ENCODE data around the gene SPRR3. TPM values are rescaled to one million over a fixed set of nuclear protein-coding genes. Genes with fewer than 3 reads are reported as not detected.
"Not testable (repeated sequence)": the region's sequence is repeated elsewhere in the genome, so short reads cannot be mapped to it uniquely, and the experiment has no call there.

Gene SPRR3
- total RNA-seq, 1 donor from 2014 or later: not detected

DNA sequence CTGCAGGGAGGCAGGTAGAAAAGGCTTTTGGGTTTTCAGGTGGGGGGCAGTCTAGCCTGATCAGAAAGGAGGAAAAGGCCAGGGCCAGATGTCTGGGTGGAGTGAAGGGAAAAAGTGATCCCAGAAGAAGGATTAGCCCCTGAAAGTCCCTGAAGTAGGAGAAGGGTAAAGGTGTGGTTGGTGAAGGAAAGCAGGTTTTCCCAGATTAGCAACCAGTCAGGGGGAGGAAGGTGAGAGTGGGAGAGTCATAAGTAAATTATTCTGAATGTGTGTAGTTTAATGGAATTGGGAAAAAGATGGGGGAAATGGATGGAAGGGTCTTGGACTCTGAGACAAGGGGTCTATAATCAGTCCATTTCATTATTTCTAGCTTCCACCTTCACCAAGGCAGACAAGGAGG lies 18.3 kb upstream of the SPRR3 start:
- no peak for DNase-seq (ENCODE audit: low read depth, low spot score)

DNA sequence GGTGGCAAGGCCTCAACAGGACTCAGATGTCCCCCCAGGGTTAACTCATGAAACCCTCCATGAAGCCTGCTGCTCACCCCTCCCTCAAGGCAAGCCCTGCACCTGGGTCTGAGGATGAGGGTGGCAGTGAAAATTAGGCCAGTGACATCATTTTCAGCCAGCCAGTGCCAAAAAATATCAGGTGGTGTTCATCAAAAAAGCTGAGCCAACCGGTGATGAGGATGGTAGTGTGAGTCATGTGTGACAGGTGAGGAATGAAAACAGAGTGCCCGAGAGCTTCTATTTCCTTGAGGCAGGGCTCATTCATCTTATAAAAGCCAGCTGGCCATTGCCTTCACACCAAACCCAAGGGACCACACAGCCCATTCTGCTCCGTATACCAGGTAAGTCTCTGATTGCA lies 17.8 kb upstream of the SPRR3 start, which contains the start of gene SPRR1A:
Gene SPRR1A (plus strand): TSS at position 339 of the 400 bp plus-strand sequence. CDS start 1,150 bp downstream, outside the sequence.
- no peak for DNase-seq (ENCODE audit: low read depth, low spot score)

DNA sequence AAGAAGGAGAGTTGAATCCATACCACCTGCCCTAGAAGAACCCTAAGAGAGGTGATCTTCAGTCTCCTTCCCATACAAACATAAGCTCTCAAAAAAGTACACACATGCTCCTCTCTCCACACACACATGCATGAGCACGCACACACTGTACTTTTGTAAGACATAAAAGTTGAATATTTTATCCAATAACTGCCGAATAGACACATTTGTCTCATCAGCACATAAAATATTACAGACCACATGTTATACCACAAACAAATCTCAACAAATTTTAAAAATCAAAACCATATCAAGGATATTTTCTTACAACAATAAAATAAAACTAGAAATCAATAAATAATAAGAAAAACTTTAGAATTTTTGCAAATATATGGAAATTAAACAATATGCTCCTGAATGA lies 15.0 kb upstream of the SPRR3 start:
- DNase-seq (ENCODE audit: low read depth, low spot score): no peak

DNA sequence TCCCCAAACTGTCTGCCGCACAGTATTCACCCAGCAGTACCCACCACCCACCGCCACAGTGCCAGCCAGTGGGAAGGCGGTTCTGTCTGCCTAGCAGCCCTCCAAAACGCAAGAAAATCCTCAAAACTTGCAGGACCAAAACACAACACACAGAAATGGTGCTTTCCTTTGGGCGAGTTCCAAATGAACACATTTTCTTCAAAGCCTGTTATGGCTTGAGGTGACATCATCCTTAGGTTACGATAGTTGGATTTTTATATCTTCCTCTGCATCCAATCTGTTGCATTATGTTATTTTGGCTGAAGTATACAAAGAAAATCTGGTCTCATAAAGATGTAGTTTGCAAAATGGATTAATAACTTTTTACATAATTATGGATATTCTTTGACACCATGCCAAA lies 8.4 kb upstream of the SPRR3 start:
- DNase-seq (ENCODE audit: low read depth, low spot score): no peak

DNA sequence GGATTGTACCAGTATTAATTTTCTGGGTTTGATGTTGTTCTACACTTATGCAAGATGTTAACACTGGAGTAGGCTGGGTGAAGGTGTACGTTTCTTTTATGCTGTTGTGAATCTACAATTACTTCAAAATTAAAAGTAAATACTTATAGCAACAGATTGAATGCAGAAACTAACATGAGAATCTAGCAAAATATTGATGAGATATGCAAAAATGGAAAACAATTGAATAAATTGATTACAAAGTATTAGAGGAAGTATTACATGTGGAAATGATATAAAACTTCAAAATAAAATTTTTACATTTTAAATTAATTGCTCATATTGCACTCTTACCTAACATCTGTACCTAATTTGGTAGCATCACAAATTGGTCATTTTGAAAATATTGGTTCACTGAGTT lies 5.7 kb upstream of the SPRR3 start:
- no peak for DNase-seq (ENCODE audit: low read depth, low spot score)

DNA sequence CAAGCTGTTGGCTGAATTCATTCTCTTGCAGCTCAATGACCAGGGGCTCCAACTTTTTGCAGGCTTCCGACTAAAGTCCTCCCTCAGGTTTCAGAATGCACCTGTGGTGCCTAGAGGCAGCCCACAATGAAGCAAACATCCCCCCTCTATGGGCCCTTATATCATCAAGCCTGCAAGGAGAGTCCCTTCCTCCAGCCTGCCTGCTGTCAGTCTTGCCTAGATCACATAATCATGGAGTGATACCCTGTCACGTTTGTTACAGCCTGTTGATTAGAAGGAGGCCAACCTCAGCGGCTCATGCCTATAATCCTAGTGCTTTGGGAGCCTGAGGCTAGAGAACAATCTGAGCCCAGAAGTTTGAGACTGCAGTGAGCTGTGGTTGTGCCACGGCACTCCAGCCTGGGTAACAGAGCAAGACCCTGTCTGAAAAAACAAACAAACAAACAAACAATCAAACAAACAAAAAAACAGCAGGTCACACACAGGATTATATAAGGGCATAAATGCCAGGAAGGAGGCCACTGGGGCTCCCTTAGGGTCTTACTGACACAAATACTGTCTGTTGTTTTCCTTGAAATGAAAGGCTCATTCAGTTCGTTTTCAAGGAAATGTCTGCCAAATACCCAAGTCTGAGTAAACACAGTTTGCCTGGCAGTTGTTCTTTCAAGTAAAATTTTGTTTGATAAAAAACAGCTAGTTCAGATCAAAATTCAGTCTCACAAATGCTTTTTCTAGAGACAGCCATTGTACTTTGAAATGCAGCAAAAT lies 4.7 kb upstream of the SPRR3 start:
- DNase-seq (ENCODE audit: low read depth, low spot score): no peak

DNA sequence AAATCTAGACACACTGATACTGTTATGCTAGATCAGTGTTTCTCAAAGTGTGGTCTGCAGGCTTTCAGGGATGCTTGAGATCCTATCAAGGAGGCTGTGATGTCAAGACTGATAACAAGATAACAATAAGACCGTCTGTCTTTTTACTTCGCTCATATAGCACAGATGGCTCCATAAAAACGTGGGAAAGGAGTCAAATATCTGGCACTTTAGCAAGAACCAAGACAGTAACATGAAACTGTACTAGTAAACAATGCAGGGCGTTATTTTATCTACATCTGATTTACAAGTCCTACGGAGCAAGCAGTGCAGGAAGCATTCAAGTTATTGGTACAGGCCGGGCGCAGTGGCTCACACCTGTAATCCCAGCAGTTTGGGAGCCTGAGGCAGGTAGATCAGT lies 3.6 kb upstream of the SPRR3 start:
- no peak for DNase-seq (ENCODE audit: low read depth, low spot score)

DNA sequence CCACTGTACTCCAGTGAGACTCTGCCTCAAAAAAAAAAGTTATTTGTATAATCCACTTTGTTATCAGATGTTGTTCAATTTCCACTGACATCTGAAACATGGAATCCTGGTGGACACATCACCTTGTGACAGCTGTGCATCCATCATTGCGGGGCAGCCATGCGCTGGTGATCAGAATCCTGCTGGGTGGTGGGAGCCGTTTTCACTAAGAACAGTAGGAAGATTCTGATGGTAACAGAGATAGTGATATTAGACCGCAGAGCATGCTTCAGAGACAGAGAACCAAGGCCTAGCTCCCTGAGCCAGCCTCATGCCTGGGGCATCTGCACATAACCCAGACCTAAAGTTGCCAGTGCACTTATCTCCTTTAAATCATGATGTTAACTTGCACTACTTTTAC lies 3.1 kb upstream of the SPRR3 start:
- DNase-seq (ENCODE audit: low read depth, low spot score): no peak

DNA sequence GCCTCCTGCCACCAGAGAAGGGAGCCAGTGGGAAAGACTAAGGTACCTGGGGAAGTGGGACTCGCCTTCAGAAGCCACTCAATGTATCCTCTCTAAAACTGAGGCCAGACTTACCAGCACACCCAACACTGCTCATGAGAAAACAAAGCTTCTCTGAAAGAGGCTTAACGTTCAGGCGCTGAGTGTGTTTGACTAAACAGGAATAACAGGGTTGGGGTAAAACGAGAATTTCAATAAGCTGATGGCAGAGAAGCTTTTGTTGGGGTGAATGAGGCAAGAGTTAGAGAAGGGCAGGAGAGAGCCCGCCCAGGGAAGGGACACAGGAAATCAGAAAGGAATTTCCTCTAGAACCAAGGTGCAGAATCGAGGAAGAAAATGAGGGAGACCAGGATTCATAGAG lies 1.7 kb upstream of the SPRR3 start:
- no peak for DNase-seq (ENCODE audit: low read depth, low spot score)

DNA sequence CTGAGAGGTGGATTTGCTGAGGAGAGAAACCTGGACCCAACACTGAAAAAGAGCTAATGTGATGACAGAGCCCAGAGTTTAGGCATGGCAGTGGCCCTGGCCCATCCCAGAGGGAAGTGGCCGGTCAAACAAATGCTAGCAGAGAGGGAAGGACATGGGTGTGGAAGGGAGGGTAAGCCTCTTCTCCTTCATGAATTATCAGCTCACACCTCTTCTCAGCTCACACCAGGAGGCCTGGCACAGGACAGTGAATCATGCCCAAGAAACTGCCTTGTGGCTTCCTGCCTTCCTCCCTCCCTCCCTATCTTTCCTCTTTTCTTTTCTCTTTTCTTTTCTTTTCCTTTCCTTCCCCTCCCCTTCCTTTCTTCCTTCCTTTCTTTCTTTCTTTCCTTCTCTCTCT lies 1.3 kb upstream of the SPRR3 start:
- no peak for DNase-seq (ENCODE audit: low read depth, low spot score)

DNA sequence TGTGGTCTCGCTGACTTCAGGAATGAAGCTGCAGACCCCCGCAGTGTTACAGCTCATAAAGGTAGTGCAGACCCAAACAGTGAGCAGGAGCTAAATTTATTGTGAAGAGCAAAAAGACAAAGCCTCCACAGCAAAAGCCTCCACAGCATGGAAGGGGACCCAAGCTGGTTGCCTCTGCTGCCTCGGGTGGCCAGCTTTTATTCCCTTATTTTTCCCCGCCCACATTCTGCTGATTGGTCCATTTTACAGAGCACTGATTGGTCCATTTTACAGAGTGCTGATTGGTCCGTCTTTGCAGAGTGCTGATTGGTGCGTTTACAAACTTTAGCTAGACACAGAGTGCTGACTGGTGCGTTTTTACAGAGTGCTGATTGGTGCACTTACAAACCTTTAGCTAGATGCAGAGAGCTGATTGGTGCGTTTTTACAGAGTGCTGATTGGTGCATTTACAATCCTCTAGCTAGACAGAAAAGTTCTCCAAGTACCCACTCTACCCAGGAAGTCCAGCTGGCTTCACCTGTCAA lies 9.7 kb downstream of the SPRR3 start:
- not testable (repeated sequence) for DNase-seq (ENCODE audit: low read depth, low spot score)

DNA sequence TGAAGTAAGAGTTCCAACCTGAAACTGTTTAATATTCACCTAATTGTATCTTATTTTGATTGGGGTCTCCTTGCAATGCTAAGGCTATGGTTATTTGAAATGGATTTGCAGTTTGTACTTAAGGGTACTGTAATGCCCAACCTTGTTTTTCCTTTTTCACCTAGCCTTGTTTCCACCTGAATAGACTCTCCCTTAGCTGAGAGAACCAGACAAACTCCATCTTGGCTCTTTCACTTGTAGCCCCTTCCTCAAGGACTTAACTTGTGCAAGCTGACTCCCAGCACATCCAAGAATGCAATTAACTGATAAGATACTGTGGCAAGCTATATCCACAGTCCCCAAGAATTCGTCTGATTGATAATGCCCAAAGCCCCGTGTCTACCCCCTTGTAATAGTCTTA lies 20.3 kb downstream of the SPRR3 start:
- DNase-seq (ENCODE audit: low read depth, low spot score): not testable (repeated sequence)

DNA sequence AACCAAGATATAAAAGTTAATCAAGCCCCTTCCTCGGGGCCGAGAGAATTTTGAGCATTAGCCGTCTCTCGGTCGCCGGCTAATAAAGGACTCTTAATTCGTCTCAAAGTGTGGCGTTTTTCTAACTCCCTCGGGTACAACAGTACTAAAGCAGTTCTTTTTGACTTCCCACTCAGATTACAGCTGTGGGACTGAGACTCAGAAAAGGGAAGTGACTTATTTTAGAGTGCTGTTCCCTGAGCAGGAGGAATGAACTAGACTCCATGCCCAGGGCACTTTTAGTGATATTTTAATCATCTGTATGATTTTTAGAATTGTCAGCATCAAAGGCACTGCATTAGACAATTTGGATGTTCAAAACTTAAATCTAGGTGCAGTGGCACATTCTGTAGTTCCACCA lies 20.8 kb downstream of the SPRR3 start:
- DNase-seq (ENCODE audit: low read depth, low spot score): not testable (repeated sequence)

DNA sequence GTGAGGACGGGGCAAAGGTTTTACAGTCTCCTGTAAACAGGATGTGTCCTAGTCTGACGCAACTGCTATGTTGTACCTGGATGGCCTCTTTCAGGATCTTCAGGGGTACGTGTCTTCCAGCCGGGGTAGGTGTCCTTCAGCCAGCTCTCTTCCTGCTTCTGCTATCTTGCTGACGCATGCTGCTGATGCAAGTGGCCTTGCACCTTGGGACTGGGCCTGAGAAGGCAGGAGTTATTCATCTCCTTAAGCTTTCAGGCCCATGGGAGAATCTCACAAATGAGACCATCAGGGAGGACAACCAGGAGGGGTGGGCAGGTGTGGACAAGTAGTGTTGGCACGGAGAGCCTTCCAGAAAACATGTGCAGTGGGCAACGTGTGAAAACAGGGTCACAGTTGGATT lies 21.6 kb downstream of the SPRR3 start:
- no peak for DNase-seq (ENCODE audit: low read depth, low spot score)

DNA sequence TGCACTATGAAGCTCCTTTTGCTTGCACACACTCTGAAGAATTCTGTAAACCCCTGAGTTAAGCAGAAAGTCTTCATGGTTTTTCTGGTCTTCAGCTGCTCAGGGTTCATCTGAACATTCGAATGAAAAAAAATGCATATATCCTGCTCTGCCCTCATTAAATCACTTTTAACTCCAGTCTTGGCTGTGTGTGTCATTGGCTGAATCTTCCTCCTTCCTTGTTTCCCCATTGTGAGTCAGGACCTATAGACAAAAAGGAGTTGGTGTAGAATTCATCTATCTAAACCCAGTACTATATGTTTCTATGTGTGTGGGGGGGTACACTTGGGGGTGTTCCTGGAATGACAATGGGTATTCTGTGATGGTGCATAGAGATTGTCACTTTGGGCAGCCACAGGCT lies 22.9 kb downstream of the SPRR3 start:
- no peak for DNase-seq (ENCODE audit: low read depth, low spot score)

DNA sequence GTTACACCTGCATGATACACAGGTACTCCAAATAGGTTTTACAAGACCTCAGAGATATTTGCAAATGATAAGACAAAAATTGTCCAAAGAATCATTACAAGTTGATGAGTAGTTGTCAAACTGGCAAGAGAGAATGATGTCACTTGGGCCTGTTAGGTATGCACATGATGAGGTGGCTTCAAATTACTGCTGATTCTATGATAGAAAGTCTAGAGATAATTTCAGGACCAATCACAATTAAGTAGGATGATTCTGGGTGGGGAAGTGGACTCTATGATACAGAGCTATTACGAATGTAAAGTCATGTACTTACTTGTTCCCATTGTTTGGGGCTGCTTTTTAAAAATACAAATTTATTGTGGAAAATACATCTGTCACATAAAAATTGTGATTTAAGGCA lies 24.2 kb downstream of the SPRR3 start:
- DNase-seq (ENCODE audit: low read depth, low spot score): no peak

DNA sequence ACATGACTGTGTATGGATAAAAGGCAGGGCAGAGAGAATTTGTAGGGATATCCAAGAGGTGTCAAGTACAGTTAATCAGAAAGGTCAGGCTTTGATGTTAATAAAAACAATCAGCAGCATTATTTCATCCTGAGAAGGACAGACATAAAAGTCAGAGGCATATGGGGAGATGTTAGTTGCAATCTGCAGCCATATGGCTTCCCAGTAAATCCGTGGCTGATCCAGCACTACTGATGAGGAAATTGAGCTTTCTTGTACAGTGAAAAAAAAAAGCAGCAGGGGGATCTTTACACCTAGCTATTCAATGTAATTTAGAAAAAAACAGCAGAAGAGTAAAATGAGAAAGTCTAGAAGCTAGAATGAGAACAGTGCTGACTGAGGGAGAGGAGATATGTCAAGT lies 27.2 kb downstream of the SPRR3 start:
- no peak for DNase-seq (ENCODE audit: low read depth, low spot score)

DNA sequence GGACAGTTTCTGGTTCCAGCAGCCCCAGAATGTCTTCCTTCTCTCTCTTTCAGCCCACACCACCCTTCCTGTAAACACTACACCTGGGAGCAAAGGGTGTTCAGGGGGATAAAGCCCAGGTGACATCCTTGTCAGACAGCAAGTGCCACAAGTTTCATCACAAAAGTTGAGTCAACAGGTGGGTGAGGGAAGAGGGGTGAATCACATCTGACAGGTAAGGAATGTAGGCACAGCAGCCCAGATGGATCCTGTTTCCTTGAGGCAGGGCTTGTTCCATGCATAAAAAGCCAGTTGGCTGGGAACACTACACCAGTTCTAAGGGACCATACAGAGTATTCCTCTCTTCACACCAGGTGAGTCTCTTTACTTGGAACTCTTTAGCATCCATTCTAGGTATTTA lies 29.3 kb downstream of the SPRR3 start, which contains the start of gene SPRR1B:
Gene SPRR1B (plus strand): TSS at position 309 of the 400 bp plus-strand sequence. CDS start 1,143 bp downstream, outside the sequence.
- DNase-seq (ENCODE audit: low read depth, low spot score): no peak

DNA sequence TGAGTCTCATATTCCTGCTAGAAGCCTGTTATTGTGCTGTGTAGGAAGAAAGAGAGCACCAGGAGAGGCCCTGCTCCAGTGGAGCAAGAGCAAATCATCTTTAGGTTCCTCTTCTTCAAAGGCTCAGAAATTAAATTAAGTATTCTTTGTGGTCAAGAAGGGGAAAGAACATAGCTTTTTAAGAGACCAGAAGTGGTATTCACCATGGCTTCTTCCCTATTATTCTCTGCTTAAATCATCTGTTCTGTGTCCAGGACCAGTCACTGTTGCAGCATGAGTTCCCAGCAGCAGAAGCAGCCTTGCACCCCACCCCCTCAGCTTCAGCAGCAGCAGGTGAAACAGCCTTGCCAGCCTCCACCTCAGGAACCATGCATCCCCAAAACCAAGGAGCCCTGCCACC lies 30.5 kb downstream of the SPRR3 start:
- no peak for DNase-seq (ENCODE audit: low read depth, low spot score)

DNA sequence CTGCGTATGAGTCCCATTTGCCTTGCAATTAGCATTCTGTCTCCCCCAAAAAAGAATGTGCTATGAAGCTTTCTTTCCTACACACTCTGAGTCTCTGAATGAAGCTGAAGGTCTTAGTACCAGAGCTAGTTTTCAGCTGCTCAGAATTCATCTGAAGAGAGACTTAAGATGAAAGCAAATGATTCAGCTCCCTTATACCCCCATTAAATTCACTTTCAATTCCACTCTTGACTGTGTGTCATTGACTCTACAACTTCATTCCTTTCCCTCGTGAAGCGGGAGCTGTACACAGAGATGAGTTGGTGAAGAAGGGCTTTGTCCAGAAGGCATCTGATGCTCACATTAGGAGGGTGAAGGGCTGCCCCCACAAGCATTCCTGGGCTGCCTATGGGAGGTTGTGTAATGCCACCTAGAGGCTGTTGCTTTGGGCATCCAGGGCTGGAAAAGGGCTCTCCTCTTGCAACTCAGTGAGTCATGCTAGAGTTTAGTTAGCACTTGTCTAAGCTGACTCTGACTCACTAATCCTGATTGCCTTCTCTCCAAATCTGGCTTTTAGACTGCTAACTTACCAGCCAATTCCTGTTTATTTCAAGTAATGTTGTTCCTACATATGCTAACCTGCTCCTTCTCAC lies 31.2 kb downstream of the SPRR3 start:
- no peak for DNase-seq (ENCODE audit: low read depth, low spot score)

DNA sequence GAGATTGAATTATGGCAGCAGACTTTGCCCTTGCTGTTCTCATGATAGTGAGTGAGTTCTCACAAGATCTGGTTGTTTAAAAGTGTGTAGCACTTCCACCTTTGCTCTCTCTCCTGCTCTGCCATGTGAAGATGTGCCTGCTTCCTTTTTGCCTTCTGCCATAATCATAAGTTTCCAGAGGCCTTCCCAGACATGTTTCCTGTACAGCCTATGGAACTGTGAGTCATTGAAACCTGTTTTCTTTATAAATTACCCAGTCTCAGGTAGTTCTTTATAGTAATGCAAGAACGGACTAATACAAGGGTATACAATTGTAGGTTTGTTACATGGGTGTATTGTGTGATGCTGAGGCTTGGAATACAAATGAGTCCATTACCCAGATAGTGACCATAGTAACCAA lies 33.7 kb downstream of the SPRR3 start:
- DNase-seq (ENCODE audit: low read depth, low spot score): no peak

DNA sequence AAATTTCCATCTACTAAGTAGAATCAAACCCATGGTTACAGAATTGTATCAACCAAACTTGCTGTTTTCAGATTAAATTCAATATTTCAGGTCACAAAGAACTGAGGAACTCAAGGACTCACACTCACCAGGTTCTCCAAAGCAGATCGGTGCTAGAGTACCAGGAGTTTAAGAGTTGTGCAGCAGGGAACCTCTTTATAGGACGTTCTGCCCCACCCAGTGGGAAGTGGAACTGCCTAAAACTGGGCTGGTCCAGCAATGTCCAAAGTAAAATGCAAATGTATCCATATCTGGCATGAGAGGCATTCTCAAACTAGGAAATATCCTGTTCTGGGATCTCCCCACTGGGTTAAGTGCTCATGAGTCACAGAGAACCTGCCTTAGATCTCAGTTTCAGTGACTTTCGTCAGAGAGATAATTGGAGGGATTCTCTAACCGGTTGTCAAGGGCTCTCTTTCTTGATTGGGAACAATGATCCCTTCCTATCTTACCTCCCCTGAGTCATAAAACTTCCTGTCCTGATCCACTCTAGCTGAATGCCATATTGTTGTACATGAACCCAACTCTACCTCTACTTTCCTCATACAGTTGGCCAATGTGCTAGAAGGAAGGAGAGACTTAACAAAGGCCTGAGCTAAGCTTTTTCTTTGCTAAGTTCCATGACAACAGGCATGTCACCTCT lies 39.5 kb downstream of the SPRR3 start, which contains the start of gene SPRR2D:
Gene SPRR2D (minus strand): TSS at position 171 of the 682 bp plus-strand sequence. CDS start 774 bp downstream, outside the sequence.
- DNase-seq (ENCODE audit: low read depth, low spot score): no peak
